ENCODE measurements around the gene NUTF2. TPM values are rescaled to one million over a fixed set of nuclear protein-coding genes. Genes with fewer than 3 reads are reported as not detected.

NUTF2 gene
- total RNA-seq, 1 donor from 2014 or later = 230 TPM

GRCh38 chr16:67837811-67838210, 8.9 kb upstream of the NUTF2 start:
- DNase-seq (ENCODE audit: low read depth, low spot score) = no peak

GRCh38 chr16:67841198-67841815, 5.4 kb upstream of the NUTF2 start:
- no peak for DNase-seq (ENCODE audit: low read depth, low spot score)

- peak; percentile 77 for DNase-seq (ENCODE audit: low read depth, low spot score)
Observed at GRCh38 chr16:67841816-67842508, 4.8 kb upstream of the NUTF2 start, which contains the start of gene THAP11. THAP11 (plus strand) TSS chr16:67842320; CDS start chr16:67842555, 235 bp downstream.

- no peak for DNase-seq (ENCODE audit: low read depth, low spot score)
Observed at GRCh38 chr16:67842509-67843342, 4.0 kb upstream of the NUTF2 start.

- no peak for DNase-seq (ENCODE audit: low read depth, low spot score)
Observed at GRCh38 chr16:67843343-67843765, 3.4 kb upstream of the NUTF2 start.

GRCh38 chr16:67844497-67844896, 2.2 kb upstream of the NUTF2 start:
- DNase-seq (ENCODE audit: low read depth, low spot score) = no peak

GRCh38 chr16:67845291-67846062, 1.3 kb upstream of the NUTF2 start:
- no peak for DNase-seq (ENCODE audit: low read depth, low spot score)

GRCh38 chr16:67846063-67846319, 742 bp upstream of the NUTF2 start:
- DNase-seq (ENCODE audit: low read depth, low spot score) = no peak

GRCh38 chr16:67847064-67847861, 530 bp downstream of the NUTF2 start, which contains the start of gene CENPT:
CENPT (minus strand) TSS chr16:67847693; CDS start chr16:67833859, 13,834 bp downstream.
- no peak for DNase-seq (ENCODE audit: low read depth, low spot score)

GRCh38 chr16:67848118-67848517, 1.4 kb downstream of the NUTF2 start:
- no peak for DNase-seq (ENCODE audit: low read depth, low spot score)

GRCh38 chr16:67853670-67854069, 6.9 kb downstream of the NUTF2 start:
- DNase-seq (ENCODE audit: low read depth, low spot score) = no peak

GRCh38 chr16:67855789-67856188, 9.1 kb downstream of the NUTF2 start:
- no peak for DNase-seq (ENCODE audit: low read depth, low spot score)

GRCh38 chr16:67856927-67857546, 10.3 kb downstream of the NUTF2 start:
- DNase-seq (ENCODE audit: low read depth, low spot score) = no peak

- peak; percentile 89 for DNase-seq (ENCODE audit: low read depth, low spot score)
Observed at GRCh38 chr16:67857547-67858233, 11.0 kb downstream of the NUTF2 start.

- DNase-seq (ENCODE audit: low read depth, low spot score) = no peak
Observed at GRCh38 chr16:67858500-67858899, 11.8 kb downstream of the NUTF2 start.

- DNase-seq (ENCODE audit: low read depth, low spot score) = no peak
Observed at GRCh38 chr16:67860589-67861398, 14.1 kb downstream of the NUTF2 start.

GRCh38 chr16:67861877-67862276, 15.1 kb downstream of the NUTF2 start:
- no peak for DNase-seq (ENCODE audit: low read depth, low spot score)

- no peak for DNase-seq (ENCODE audit: low read depth, low spot score)
Observed at GRCh38 chr16:67862623-67863583, 16.2 kb downstream of the NUTF2 start.
